SHP77 treated with DMSO at 0.1 percent for 48 hours (cell line): ENCODE results near the gene SAT1.
A peak's percentile ranks its signal among the peaks of the same experiment; 100 is the strongest.
"Not testable (repeated sequence)": the region's sequence is repeated elsewhere in the genome, so short reads cannot be mapped to it uniquely, and the experiment has no call there.

ENCODE experiments used
- DNase-seq: peaks from one replicate; lab custom pipeline; 2025; lab: John Stamatoyannopoulos, UW

SAT1 gene

GRCh38 chrX:23782863-23783588 is at the start of gene SAT1:
TSS of gene SAT1 (plus strand) at chrX:23783173. CDS start at chrX:23783352, 179 bp downstream.
- DNase-seq, result peak; percentile 71

GRCh38 chrX:23736030-23736429 is 46.9 kb upstream of the SAT1 start:
- DNase-seq, result no peak

- no peak for DNase-seq
Observed at GRCh38 chrX:23737413-23737812, 45.6 kb upstream of the SAT1 start.

GRCh38 chrX:23742174-23742696 is 40.7 kb upstream of the SAT1 start:
- no peak for DNase-seq

- DNase-seq, result peak; percentile 61
Observed at GRCh38 chrX:23742697-23743622, 40.0 kb upstream of the SAT1 start, which contains the start of gene ACOT9. TSS of gene ACOT9 (minus strand) at chrX:23743276. CDS start at chrX:23743144, 132 bp downstream.

GRCh38 chrX:23743623-23743971 is 39.4 kb upstream of the SAT1 start:
- not testable (repeated sequence) for DNase-seq

GRCh38 chrX:23745786-23746185 is 37.2 kb upstream of the SAT1 start:
- no peak for DNase-seq

- no peak for DNase-seq
Observed at GRCh38 chrX:23749129-23749528, 33.8 kb upstream of the SAT1 start.

GRCh38 chrX:23749576-23749975 is 33.4 kb upstream of the SAT1 start:
- DNase-seq, result no peak

GRCh38 chrX:23752740-23753415 is 30.1 kb upstream of the SAT1 start:
- DNase-seq, result no peak

- no peak for DNase-seq
Observed at GRCh38 chrX:23754664-23755063, 28.3 kb upstream of the SAT1 start.

GRCh38 chrX:23756165-23756564 is 26.8 kb upstream of the SAT1 start:
- DNase-seq, result no peak

GRCh38 chrX:23759821-23760220 is 23.2 kb upstream of the SAT1 start:
- no peak for DNase-seq

- no peak for DNase-seq
Observed at GRCh38 chrX:23764188-23764984, 18.6 kb upstream of the SAT1 start.

- no peak for DNase-seq
Observed at GRCh38 chrX:23765449-23765848, 17.5 kb upstream of the SAT1 start.

- no peak for DNase-seq
Observed at GRCh38 chrX:23765868-23766267, 17.1 kb upstream of the SAT1 start.

GRCh38 chrX:23766650-23767551 is 16.1 kb upstream of the SAT1 start:
- no peak for DNase-seq

- no peak for DNase-seq
Observed at GRCh38 chrX:23770142-23770541, 12.8 kb upstream of the SAT1 start.

- not testable (repeated sequence) for DNase-seq
Observed at GRCh38 chrX:23771086-23771485, 11.9 kb upstream of the SAT1 start.

- no peak for DNase-seq
Observed at GRCh38 chrX:23773601-23774175, 9.3 kb upstream of the SAT1 start.
